ENCODE results near the gene EPB42.
"Not testable (repeated sequence)": the region's sequence is repeated elsewhere in the genome, so short reads cannot be mapped to it uniquely, and the experiment has no call there.

Gene EPB42

DNA sequence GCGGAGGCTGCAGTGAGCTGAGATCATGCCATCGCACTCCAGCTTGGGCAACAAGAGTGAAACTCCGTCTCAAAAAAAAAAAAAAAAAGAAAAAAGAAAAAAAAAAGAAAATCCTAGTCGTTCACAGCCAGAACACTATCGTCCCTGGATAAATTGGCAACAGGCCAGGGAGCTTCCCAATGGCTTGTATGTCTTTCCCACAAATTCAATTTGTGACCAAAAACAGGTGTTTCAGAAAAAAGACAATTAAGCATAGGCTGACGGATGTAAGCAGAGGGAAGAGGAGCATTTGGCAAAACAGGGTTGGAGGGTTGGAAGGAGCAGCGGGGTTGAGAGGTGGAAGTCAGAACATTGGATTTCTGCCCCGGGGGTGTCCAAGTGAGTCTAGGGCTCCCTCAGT lies 8.5 kb downstream of the EPB42 start:
- no peak for DNase-seq

DNA sequence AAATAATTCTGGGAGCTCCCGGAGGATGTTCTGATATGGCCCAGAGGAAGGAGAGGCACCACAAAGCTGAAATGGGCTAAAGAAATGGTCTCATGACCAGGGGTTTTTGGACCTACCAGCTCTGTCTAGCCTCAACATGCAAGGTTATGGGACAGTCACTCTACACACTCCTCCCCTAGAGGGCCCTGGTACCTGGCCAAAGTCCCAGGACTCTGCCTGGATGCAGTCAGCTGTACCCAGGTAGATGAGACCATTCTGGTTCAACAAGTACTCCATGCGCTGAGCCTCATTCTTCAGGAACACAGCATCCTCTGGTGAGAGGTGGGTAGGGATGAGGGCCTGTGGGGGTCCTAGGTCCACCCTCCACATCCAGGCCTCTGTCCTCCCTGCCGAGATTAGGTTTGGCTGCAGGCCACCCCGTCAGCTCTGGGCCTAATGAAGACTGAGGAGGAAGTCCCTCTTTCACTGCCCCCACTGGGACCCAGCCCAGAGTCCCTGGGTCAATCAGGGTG lies 9.5 kb downstream of the EPB42 start:
- DNase-seq: no peak

DNA sequence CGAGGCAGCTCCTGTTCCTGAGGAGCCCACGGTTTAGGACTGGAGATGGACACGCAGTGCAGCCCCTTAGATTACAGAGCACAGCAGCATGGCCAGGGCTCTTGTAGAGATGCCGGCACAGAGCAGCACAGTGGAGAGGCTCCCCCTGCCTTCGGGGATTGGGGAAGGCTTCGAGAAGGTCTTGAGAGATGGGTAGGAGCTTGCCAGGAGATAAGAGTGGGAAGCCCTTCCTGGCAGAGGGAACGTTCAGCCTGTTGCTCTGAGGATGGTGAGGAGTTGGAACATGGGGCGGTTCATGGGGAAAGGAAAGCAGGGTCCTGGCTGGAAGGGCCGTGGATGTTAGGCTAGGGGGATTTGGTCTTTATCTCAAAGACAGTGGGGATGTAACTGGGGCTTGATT lies 10.0 kb downstream of the EPB42 start:
- no peak for DNase-seq

DNA sequence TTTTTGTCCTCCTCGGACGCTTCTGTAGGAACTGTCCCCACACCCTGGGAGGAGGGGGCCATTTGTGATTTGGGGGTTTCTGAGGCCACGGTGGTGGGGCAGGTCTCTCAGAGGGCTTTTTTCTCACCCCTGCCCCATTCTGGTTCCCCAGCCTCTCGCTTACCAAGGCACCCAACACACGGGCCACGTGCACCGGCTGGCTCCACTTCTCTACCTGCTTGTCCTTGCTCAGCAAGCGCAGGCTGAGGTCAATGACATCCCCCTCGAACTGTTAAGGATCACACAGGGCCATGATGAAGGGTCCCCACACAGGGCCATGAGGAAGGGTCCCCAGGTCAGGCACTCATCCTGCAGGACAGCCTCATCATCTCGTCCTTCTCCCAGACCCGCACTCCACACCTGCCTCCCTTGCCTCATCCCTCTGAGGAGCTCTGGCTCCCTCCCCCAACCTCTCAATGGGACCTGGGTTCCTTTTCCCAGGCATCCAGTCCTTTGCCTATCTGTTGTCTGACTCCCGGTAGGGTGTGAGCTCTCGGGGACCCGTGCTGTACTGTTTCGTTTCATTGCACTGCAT lies 10.6 kb downstream of the EPB42 start:
- DNase-seq: no peak

DNA sequence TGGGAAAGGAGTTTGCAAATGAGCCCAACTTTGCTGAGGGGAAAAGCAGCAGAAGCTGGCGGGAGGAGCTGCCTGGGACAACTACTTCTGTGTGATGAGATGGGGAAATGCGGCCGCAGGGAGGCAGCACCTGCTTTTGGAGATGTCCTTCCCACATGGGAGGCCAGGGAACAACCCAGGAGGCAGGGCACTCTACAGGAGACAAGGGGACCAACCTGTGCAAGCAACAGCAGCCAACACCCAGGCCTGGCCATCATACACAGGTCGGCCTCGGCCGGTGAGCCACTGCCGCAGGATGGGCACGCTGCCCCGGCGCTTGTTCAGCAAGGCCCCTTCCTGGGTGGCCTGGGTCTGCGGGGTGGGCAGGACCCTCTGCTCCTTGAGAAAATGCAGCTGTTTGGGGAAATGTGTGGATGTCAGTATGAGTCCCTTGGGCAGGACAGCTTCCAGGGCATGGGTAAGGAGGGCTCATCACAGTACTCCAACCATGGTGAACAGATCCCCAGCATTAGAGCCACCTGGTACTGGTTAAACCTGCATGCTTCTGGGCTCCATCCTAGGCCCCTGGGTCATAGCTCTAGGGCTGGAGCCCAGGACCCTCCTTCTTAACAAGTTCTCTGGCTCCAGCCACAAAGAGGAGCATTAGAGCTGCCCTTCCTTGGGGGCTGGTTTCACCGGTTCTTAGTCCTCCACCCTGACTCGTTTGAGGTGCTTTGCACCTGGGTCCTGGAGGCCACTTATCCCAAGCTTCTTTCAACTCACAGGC lies 11.6 kb downstream of the EPB42 start:
- DNase-seq: peak in 3 of 4 experiments; percentile 11 to 38 (median 14)

DNA sequence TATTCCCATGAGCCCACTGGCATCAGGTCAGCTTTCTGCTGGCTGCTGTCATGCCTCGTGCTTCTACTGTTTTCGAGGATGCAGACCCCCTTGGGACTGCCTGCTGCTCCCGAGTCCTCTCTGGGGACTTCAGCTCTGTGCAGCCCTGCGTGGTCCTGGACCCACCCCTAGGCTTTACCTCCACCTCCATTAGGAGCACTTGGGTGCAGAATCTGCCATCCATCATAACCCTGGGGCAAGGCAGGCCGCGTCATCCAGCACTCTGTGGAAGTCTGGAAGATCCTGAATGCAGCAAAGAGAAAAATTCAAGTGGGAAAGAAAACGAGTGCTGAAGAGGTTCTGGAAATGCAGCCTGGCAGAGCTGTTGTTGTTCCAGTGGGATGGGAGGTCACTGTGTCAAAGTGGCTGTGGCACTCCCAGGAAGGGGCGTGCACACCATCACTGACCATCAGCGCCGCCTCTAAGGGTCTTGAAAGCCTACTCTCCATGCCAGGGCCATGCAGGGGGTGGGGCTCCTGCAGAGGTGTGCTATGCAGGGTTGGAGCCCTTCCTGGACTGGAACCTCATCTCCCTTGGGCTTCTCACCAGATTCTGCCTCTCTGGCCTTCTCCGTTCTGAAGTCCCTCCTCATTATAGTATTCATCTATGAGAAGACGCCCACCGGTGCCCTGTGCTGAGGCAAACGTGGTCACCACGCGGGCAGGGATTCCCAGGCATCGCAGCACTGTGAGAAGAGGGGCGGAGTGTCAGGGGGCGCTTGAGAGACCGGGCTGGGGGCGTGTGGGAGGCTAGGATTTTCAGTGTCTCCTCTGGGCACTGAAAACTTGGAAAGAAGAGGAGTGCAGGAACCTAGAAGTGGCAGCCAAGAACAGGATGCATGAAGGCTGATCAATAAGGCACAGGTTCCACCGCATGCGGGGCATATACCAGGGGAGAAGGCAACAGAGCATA lies 12.5 kb downstream of the EPB42 start:
- DNase-seq: no peak

DNA sequence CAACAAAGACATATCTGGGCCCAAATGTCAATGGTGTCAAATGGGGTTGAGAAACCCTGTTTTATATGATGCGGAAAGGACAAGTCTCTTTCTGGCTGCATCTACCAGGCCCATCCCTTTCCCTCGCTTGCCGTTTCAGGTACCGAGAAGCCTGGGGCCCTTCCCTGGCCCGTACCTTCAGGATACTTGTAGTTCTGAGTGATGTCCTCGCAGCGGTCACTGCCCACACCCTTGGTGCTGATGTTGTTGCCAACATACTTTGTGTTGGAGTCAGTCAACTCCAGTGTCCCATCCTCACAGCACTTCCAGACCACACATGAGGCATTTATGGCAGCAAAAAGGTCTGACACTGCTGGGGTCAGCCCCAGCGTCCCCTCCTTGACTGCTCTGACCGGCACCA lies 13.8 kb downstream of the EPB42 start:
- no peak for DNase-seq

DNA sequence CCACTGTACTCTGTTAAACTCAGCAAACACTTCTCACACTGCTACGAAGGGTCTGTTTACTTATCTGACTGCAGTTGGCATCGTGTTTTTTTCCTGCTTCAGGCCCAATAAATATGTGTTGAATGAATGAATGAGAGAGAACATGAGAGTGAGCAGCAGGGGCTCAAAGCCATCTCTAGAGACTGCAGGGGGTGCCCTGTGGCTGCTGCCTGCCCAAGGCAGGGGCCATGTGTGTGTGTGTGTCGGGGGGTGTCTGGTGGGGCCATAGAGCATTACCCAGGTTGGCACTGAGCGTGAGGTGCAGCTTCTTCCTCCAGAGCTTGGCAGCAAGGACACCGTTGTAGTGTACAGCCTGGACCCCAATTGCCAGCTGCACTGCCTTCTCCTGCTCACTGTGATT lies 14.8 kb downstream of the EPB42 start:
- DNase-seq: no peak

DNA sequence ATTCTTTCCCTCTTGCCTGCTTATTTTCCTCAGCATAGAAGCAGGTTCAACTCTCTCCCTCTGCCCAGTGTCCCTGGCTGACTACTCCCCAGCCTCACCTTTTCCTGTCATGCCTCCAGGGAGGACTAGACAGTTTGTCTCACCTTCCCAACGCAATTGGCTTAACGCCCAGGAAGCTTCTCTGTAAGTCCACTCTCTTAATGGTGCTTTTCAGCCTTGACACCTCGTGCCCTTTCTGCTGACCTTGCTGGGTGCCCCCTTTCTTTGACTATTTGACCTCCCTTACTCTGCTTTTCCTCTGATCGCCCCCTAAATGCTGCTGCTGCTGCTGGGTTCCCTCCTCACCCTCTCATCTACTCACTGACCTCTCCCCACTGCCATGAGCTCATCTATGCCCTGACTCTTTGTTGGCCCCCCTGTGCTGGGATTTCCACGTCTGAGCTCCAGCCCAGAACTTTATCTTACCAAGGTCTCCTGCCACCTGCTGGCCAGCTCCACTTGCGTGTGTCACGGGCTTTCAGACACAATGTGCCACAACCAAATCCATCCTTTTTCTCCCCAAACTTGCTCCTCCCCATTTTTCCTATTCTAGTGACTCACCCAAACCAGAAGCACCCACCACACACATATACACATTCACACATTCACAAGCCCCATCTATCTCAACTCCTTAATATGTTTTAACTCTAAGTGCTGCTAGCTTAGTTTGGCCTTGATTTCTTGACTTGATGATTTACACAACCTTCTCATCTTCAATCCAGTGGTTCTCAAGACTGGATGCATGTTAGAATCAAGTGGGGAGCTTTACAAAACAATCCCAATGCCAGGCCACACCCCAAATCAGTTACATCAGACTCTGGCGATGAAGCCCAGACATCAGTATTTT lies 16.6 kb downstream of the EPB42 start:
- DNase-seq: peak; percentile 32 to 68 (median 47)

DNA sequence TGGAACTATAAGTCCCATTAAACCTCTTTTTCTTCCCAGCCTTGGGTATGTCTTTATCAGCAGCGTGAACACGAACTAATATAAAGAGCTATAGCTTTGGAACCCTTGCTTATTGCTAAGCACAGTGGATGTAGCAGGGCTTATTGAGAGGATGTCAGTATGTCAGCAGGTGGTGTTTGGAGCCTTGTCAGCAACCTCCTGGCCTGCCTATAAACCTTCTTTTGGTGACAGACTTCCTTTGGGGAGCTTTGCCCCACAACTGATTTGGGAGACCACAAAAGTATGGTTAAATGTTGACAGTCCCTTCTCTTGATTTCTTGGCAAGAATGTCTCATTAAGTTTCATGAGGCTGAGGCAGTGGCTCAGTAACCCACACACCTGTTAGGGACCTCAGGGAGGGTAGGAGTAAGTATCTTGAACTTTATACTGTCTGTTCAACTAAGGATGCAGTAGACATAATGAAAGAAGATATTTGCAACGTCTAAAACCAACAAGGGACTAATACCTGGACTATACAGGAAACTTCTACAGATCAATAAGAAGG lies 20.8 kb downstream of the EPB42 start:
- no peak for DNase-seq

DNA sequence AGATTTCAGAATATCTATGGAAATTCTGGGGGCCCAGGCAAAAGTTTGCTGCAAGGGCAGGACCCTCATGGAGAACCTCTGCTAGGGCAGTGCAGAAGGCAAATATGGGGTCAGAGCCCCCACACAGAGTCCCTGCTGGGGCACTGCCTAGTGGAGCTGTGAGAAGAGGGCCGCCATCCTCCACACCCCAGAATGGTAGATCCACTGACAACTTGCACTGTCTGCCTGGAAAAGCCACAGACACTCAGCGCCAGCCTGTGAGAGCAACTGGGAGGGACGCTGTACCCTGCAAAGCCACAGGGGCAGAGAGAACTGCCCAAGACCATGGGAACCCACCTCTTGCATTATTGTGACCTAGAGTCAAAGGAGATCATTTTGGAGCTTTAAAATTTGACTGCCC lies 21.8 kb downstream of the EPB42 start:
- no peak for DNase-seq

DNA sequence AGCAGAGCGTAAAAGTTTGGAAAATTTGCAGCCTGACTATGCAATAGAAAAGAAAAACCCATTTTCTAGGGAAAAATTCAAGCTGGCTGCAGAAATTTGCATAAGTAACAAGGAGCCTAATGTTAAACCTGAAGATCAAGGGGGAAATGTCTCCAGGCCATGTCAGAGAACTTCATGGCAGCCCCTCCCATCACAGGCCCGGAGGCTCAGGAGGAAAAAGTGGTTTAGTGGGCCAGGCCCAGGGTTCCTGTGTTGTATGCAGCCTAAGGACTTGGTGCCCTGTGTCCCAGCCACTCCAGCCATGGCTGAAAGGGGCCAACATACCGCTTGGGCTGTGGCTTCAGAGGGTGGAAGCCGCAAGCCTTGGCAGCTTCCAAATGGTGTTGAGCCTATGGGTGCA lies 22.3 kb downstream of the EPB42 start:
- not testable (repeated sequence) for DNase-seq

DNA sequence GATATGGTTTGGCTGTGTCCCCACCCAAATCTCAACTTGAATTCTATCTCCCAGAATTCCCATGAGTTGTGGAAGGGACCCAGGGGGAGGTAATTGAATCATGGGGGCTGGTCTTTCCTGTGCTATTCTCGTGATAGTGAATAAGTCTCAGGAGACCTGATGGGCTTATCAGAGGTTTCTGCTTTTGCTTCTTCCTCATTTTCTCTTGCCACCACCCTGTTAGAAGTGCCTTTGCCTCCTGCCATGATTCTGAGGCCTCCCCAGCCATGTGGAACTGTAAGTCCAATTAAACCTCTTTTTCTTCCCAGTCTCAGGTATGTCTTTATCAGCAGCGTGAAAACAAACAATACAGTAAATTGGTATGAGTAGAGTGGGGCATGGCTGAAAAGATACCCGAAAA lies 23.0 kb downstream of the EPB42 start:
- DNase-seq: peak in 1 of 4 experiments; percentile 19

DNA sequence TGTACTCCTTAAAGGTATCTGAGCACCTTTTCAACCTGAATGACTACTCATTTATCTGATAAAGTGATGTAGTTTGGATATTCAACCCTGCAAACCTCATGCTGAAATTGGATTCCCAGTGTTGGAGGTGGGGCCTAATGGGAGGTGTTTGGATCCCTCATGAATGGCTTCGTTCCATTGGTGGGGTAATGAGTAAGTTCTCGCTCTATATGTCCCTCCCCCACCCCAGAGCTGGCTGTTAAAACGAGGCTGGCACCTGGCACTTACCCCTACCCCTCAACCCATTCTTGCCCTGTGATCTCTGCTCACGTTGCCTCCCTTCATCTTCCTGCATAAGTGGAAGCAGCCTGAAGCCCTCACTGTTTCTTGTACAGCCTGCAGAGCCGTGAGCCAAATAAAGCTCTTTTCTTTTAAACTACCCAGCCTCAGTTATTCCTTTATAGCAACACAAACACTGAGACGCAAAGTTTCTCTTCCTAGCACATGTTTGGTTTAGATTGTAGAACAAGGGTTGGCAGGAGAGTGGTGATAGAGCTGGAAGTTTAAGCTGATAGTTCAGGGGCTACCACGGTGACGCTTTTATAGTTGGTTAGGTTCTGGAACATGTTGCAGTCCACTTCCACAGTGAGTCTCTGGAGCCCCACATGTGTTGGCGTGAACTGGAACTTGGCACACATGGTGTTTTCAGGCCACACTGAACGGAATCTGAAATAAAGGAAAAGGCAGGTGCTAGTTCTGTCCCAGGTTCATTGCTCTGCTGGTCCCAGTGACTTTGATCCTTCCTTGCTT lies 23.9 kb downstream of the EPB42 start:
- DNase-seq: no peak

DNA sequence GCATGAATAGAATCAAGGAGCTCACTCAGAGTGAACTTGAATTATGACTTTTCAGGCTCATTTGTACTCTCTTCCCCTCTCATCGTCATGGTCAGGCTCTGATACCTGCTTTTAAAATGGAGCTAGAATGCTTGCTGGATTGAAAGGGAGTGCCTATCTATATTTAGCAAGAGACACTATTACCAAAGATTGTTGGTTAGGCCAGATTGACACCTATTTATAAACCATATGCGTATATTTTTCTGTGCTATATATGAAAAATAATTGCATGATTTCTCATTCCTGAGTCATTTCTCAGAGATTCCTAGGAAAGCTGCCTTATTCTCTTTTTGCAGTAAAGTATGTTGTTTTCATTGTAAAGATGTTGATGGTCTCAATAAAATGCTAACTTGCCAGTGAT lies 26.0 kb downstream of the EPB42 start:
- DNase-seq: no peak

DNA sequence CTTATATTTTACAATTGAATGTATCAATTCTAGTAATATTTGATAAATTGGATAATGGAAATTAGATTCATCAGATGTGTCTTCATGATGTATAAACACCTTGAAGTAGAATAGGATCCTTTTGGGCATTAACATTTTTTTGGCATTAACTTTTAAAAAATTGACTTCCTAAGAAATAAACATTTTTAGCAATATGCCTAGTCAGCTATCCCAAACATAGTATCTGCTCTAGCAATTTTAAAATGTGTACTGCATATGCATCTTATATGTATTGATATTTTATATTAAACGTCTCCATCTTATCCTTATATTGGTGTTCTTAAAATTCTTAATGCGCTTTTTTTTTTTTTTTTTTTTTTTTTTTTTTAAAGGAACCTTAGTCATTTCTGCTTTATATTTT lies 27.1 kb downstream of the EPB42 start:
- DNase-seq: no peak

DNA sequence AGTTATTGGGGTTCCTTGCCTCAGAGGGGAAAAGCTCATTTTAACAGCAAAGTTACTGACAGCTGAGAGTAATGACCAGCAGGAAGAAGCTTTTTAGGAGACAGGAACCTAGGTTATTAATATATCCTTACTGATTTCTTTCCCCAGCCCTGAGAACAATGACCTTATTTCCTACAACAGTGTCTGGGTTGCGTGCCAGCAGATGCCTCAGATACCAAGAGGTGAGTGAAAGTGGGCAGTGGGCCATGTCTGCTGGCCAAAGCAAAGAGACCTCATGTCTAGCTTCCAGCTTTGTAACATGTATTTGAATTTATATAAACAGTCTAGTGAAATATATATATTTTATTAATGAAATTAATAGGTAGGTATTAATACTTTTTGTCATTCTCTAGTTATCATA lies 30.6 kb downstream of the EPB42 start:
- DNase-seq: no peak

DNA sequence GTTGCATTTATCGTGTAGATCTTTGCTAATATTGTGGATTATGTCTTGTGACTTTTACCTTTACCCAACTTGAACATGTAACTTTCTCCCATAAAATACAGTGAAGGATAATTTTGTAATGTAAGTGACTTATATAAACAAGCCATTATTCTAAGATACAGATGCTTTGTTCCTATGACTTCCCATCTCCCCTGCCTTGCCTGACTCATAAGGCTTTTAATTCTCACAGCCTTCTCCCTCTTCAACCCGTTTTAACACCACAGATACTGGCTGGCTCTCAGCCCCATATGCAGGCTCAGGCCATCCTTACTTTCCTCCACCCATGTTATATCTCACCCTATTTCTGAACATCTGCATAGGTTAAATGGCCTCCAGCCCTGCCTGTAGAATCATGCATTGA lies 31.5 kb downstream of the EPB42 start:
- DNase-seq: no peak

DNA sequence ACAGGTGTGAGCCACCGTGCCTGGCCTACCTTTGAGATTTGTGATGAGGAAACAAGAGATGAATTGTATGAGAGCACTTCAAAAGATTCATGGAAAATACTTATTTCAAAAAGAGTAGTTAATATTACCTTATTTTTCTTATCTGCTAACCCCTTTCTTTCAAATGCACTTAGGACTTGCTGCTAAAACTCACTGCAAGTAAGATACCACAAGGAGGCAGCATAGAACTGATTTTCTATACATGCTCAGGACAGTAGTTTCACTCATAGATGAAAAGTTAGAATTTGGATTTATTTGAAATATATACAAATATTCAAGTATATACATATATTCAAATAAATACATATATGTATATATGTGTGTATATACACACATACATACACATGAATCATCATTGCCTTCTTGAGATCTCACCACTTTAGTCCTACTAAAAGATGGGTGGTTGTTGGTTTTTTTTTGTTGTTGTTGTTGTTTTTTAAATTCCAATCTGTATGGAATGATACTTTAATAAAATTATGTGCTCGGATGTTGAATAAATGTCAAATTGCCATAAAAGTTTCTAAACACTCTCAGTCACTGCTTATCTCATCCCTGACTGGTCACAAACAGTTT lies 33.2 kb downstream of the EPB42 start:
- DNase-seq: peak; percentile 47 to 78 (median 66)

DNA sequence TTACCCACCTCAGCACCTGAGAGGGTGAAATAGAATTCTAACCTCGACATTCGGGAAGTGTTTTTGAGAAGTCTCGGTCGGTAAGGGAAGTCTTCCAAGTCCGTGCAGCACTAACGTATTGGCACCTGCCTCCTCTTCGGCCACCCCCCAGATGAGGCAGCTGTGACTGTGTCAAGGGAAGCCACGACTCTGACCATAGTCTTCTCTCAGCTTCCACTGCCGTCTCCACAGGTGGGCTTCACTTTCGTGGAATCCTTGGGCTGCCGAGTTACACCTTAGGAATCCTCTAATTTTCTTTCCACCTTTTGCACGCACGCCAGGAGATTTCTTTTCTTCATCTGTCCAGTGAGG lies 34.8 kb downstream of the EPB42 start:
- peak in 2 of 4 experiments; percentile 15 to 41 for DNase-seq

Data from suppressor macrophage (primary cell).